Measurements from ENCODE around the gene SEC22A.

SEC22A gene

GRCh38 chr3:123258811-123259420 lies 57.2 kb downstream of the SEC22A start:
- no peak overlapping the region for H3K4me3 ChIP-seq (ENCODE audit: low read depth, low read length)
- peak; percentile 28 for DNase-seq (ENCODE audit: low read depth)

- no peak for DNase-seq (ENCODE audit: low read depth)
- no peak overlapping the region for H3K4me3 ChIP-seq (ENCODE audit: low read depth, low read length)
Observed at GRCh38 chr3:123261666-123262065, 59.9 kb downstream of the SEC22A start.

GRCh38 chr3:123262226-123262625 lies 60.5 kb downstream of the SEC22A start:
- no peak overlapping the region for H3K4me3 ChIP-seq (ENCODE audit: low read depth, low read length)
- no peak for DNase-seq (ENCODE audit: low read depth)

- H3K4me3 ChIP-seq (ENCODE audit: low read depth, low read length) = no peak overlapping the region
- no peak for DNase-seq (ENCODE audit: low read depth)
Observed at GRCh38 chr3:123262868-123263267, 61.1 kb downstream of the SEC22A start.

GRCh38 chr3:123263941-123264340 lies 62.2 kb downstream of the SEC22A start:
- DNase-seq (ENCODE audit: low read depth) = no peak
- H3K4me3 ChIP-seq (ENCODE audit: low read depth, low read length) = no peak overlapping the region

GRCh38 chr3:123267821-123268220 lies 66.1 kb downstream of the SEC22A start:
- H3K4me3 ChIP-seq (ENCODE audit: low read depth, low read length) = no peak overlapping the region
- no peak for DNase-seq (ENCODE audit: low read depth)

- no peak overlapping the region for H3K4me3 ChIP-seq (ENCODE audit: low read depth, low read length)
- DNase-seq (ENCODE audit: low read depth) = no peak
Observed at GRCh38 chr3:123270818-123271217, 69.1 kb downstream of the SEC22A start.

- DNase-seq (ENCODE audit: low read depth) = no peak
- no peak overlapping the region for H3K4me3 ChIP-seq (ENCODE audit: low read depth, low read length)
Observed at GRCh38 chr3:123271466-123272159, 69.9 kb downstream of the SEC22A start.

GRCh38 chr3:123272547-123272946 lies 70.8 kb downstream of the SEC22A start:
- H3K4me3 ChIP-seq (ENCODE audit: low read depth, low read length) = no peak overlapping the region
- DNase-seq (ENCODE audit: low read depth) = no peak

GRCh38 chr3:123275691-123276090 lies 73.9 kb downstream of the SEC22A start:
- no peak for DNase-seq (ENCODE audit: low read depth)

GRCh38 chr3:123276346-123277006 lies 74.7 kb downstream of the SEC22A start:
- H3K4me3 ChIP-seq (ENCODE audit: low read depth, low read length) = no peak overlapping the region
- no peak for DNase-seq (ENCODE audit: low read depth)

More at GRCh38 chr3:123275691-123276090, 73.9 kb downstream of the SEC22A start:
- H3K4me3 ChIP-seq (ENCODE audit: low read depth, low read length) = no peak overlapping the region

GRCh38 chr3:123277106-123277505 lies 75.4 kb downstream of the SEC22A start:
- no peak overlapping the region for H3K4me3 ChIP-seq (ENCODE audit: low read depth, low read length)
- no peak for DNase-seq (ENCODE audit: low read depth)

GRCh38 chr3:123278446-123278845 lies 76.7 kb downstream of the SEC22A start:
- DNase-seq (ENCODE audit: low read depth) = no peak
- no peak overlapping the region for H3K4me3 ChIP-seq (ENCODE audit: low read depth, low read length)

- DNase-seq (ENCODE audit: low read depth) = no peak
- H3K4me3 ChIP-seq (ENCODE audit: low read depth, low read length) = no peak overlapping the region
Observed at GRCh38 chr3:123279121-123279520, 77.4 kb downstream of the SEC22A start.

GRCh38 chr3:123281406-123281805 lies 79.7 kb downstream of the SEC22A start:
- no peak overlapping the region for H3K4me3 ChIP-seq (ENCODE audit: low read depth, low read length)
- no peak for DNase-seq (ENCODE audit: low read depth)

- H3K4me3 ChIP-seq (ENCODE audit: low read depth, low read length) = no peak overlapping the region
- DNase-seq (ENCODE audit: low read depth) = no peak
Observed at GRCh38 chr3:123281929-123282328, 80.2 kb downstream of the SEC22A start.

GRCh38 chr3:123282461-123282860 lies 80.7 kb downstream of the SEC22A start:
- no peak overlapping the region for H3K4me3 ChIP-seq (ENCODE audit: low read depth, low read length)
- no peak for DNase-seq (ENCODE audit: low read depth)

GRCh38 chr3:123283074-123283473 lies 81.3 kb downstream of the SEC22A start:
- no peak for DNase-seq (ENCODE audit: low read depth)
- no peak overlapping the region for H3K4me3 ChIP-seq (ENCODE audit: low read depth, low read length)

- no peak overlapping the region for H3K4me3 ChIP-seq (ENCODE audit: low read depth, low read length)
- DNase-seq (ENCODE audit: low read depth) = no peak
Observed at GRCh38 chr3:123283657-123284398, 82.1 kb downstream of the SEC22A start.

- DNase-seq (ENCODE audit: low read depth) = no peak
Observed at GRCh38 chr3:123284399-123285010, 82.8 kb downstream of the SEC22A start.

More at GRCh38 chr3:123284399-123285010, 82.8 kb downstream of the SEC22A start:
- H3K4me3 ChIP-seq (ENCODE audit: low read depth, low read length) = no peak overlapping the region
